GM12878 (cell line): ENCODE results near the gene BGLAP. TPM values are rescaled to one million over a fixed set of nuclear protein-coding genes. Genes with fewer than 3 reads are reported as not detected.

Source experiments
- ATAC-seq: fragments of 200-7000 bp; cut with Tn5 transposase; 3 replicates; pipeline ENCODE4 v1.9.1; 2020; ENCODE audit warnings: mild to moderate bottlenecking, moderate library complexity
- BruUV-seq: library from RNA; stranded (reverse); fragments of 400-500 nt; replicated peaks from 2 replicates; lab custom pipeline; 2021; lab: Mats Ljungman, UMichigan
- CTCF ChIA-PET: fragments of 300-600 bp; sonication (Branson Sonifier 250); formaldehyde crosslinking; extraction: SDS; loops from one replicate; lab custom pipeline; 2021; ENCODE audit warnings: inconsistent platforms; lab: Yijun Ruan, JAX
- POLR2A ChIA-PET: fragments of 350-600 bp; formaldehyde crosslinking; extraction: SDS; loops from one replicate; lab custom pipeline; 2021; ENCODE audit warnings: inconsistent platforms; lab: Charles Lee
- RAD21 ChIA-PET: fragments of 300-600 bp; sonication (Branson Sonifier 250); formaldehyde crosslinking; loops from one replicate; lab custom pipeline; 2023; ENCODE audit warnings: antibody characterized with exemption; ENCODE audit not compliant: unreplicated experiment; lab: Charles Lee
- SMC1A ChIA-PET: fragments of 300-600 bp; sonication (Branson Sonifier 250); formaldehyde crosslinking; loops from one replicate; lab custom pipeline; 2023; ENCODE audit not compliant: unreplicated experiment, uncharacterized antibody; lab: Charles Lee
- DNase-seq: peaks from one replicate; pipeline ENCODE4 v3.0.0-alpha.2; 2011; ENCODE audit warnings: low read depth, low spot score
- FAIRE-seq: peaks from 3 replicates; lab custom pipeline; 2011; peaks lifted over from hg19 to GRCh38; lab: Jason Lieb, UNC
- H2AFZ ChIP-seq: 2 replicates; pipeline ENCODE4 v1.6.0; 2011; ENCODE audit warnings: low read depth, low read length, control low read depth; ENCODE audit not compliant: control insufficient read depth
- H3K27ac ChIP-seq: 2 replicates; pipeline ENCODE4 v1.5.1; 2011; ENCODE audit warnings: control low read depth; ENCODE audit not compliant: control insufficient read depth, insufficient read depth
- H3K27me3 ChIP-seq, 2 experiments: replicated peaks in 1 of 2; 2 replicates each; pipeline versions ENCODE4 v1.6.0 to v1.6.1; 2011; ENCODE audit warnings: low read length in 1 of 2; ENCODE audit not compliant: control insufficient read depth in 2 of 2, insufficient read depth in 2 of 2
- H3K36me3 ChIP-seq, 2 experiments: 2 replicates each; pipeline ENCODE4 v1.5.1; 2011; ENCODE audit warnings: low read length in 1 of 2; ENCODE audit not compliant: control insufficient read depth in 2 of 2, insufficient read depth in 2 of 2
- H3K4me1 ChIP-seq: 2 replicates; pipeline ENCODE4 v1.6.1; 2011; ENCODE audit warnings: mild to moderate bottlenecking, low read length, moderate library complexity, mixed read lengths; ENCODE audit not compliant: control insufficient read depth, insufficient read depth
- H3K4me2 ChIP-seq: 2 replicates; pipeline ENCODE4 v1.6.0; 2011; ENCODE audit warnings: control low read depth; ENCODE audit not compliant: control insufficient read depth, insufficient read depth
- H3K4me3 ChIP-seq: fragments of 200-600 bp; sonication (generic); 2 replicates; pipeline ENCODE4 v1.5.1; 2016
- H3K79me2 ChIP-seq: 2 replicates; pipeline ENCODE4 v1.6.0; 2011; ENCODE audit warnings: low read length; ENCODE audit not compliant: control insufficient read depth, insufficient read depth
- H3K9ac ChIP-seq: 2 replicates; pipeline ENCODE4 v1.8.0; 2011; ENCODE audit warnings: low read length, control low read depth, mixed read lengths; ENCODE audit not compliant: control insufficient read depth, insufficient read depth
- H3K9me3 ChIP-seq: replicated peaks from 3 replicates; pipeline ENCODE4 v1.5.1; 2011; ENCODE audit warnings: mild to moderate bottlenecking, low read length; ENCODE audit not compliant: control insufficient read depth, insufficient read depth
- H4K20me1 ChIP-seq: 2 replicates; pipeline ENCODE4 v1.6.0; 2011; ENCODE audit not compliant: control insufficient read depth, insufficient read depth
- CREB1 ChIP-seq: IDR thresholded peaks from 2 replicates; pipeline ENCODE4 v1.6.1; 2012; ENCODE audit warnings: low read depth, mild to moderate bottlenecking, inconsistent platforms
- DPF2 ChIP-seq: fragments of 450-650 bp; IDR thresholded peaks from 2 replicates; pipeline ENCODE4 v1.6.1; 2017; ENCODE audit warnings: mild to moderate bottlenecking
- GATAD2B ChIP-seq: fragments of 450-650 bp; conservative IDR thresholded peaks from 2 replicates; pipeline ENCODE4 v1.6.1; 2017; ENCODE audit warnings: low read depth, mild to moderate bottlenecking, moderate library complexity
- HDAC6 ChIP-seq: fragments of 200-600 bp; sonication (generic); IDR thresholded peaks from one replicate; pipeline ENCODE4 v1.8.0; 2017; ENCODE audit warnings: antibody characterized with exemption; ENCODE audit not compliant: unreplicated experiment
- KAT2A ChIP-seq: conservative IDR thresholded peaks from 2 replicates; pipeline ENCODE4 v1.6.1; 2011; ENCODE audit warnings: low read depth, low read length; ENCODE audit not compliant: control insufficient read depth
- KDM1A ChIP-seq: fragments of 200-600 bp; sonication (generic); IDR thresholded peaks from 2 replicates; pipeline ENCODE4 v1.6.1; 2016; ENCODE audit warnings: borderline replicate concordance
- MTA3 ChIP-seq: IDR thresholded peaks from 2 replicates; pipeline ENCODE4 v1.6.1; 2012; ENCODE audit warnings: low read length, inconsistent platforms, borderline replicate concordance
- PAX5 ChIP-seq: IDR thresholded peaks from 2 replicates; pipeline ENCODE4 v1.6.1; 2011; ENCODE audit warnings: low read depth, low read length, borderline replicate concordance
- SMARCA5 ChIP-seq: fragments of 450-650 bp; IDR thresholded peaks from 2 replicates; pipeline ENCODE4 v1.6.1; 2017; ENCODE audit warnings: mild to moderate bottlenecking
- TCF3 ChIP-seq: IDR thresholded peaks from 2 replicates; pipeline ENCODE4 v1.6.1; 2012; ENCODE audit warnings: low read depth, mild to moderate bottlenecking, low read length, borderline replicate concordance; ENCODE audit not compliant: insufficient read depth
- WGBS: methylation state at CpG from one replicate; pipeline ENCODE4 v1.1.6; 2016; ENCODE audit warnings: low lambda C conversion rate; ENCODE audit not compliant: insufficient replicate concordance, insufficient coverage; ENCODE audit errors: missing lambda C conversion rate; 5-methylcytosine and 5-hydroxymethylcytosine counted together
- in situ Hi-C: fragments of 300-500 bp; cut with MboI; formaldehyde crosslinking; loops from 9 replicates; pipeline ENCODE4 v1.14.3; 2018; ENCODE audit warnings: mixed read lengths
- intact Hi-C: fragments of 100-400 bp; cut with micrococcal nuclease; formaldehyde crosslinking; loops from one replicate; pipeline ENCODE4 v1.14.2; 2022; ENCODE audit not compliant: unreplicated experiment
- polyA plus RNA-seq, 11 experiments: library from polyadenylated mRNA; depleted of rRNA in 4 of 11; unstranded in 6 of 11; stranded (reverse) in 5 of 11; fragments of >200 nt; fragmentation: Nextera tagmentation in 4 of 11; fragmentation: Illumina TruSeq in 1 of 11; extraction: Ambion mirVana in 4 of 11; extraction: Trizol in 1 of 11; gene quantifications; 1 replicate in 1 of 11; 2 replicates in 10 of 11; pipeline versions ENCODE4 v1.2.1 to v1.2.3, GENCODE V29; 2011 to 2016; ENCODE audit warnings: inconsistent platforms in 2 of 11, missing spikeins in 2 of 11, low read depth in 1 of 11
- total RNA-seq, 4 experiments: library from RNA; depleted of rRNA in 3 of 4; stranded (reverse); fragments of >200 nt in 3 of 4; fragmentation: Illumina TruSeq in 1 of 4; extraction: Trizol in 1 of 4; gene quantifications; 2 replicates each; pipeline versions ENCODE4 v1.2.1 to v1.2.3, GENCODE V29; 2013 to 2021
- TF ChIP-seq, protein P1 (sequence below): IDR thresholded peaks from 2 replicates; pipeline ENCODE4 v1.6.1; 2011; ENCODE audit warnings: mild to moderate bottlenecking, low read depth, low read length, moderate library complexity; ENCODE audit not compliant: insufficient replicate concordance
- TF ChIP-seq, protein P2 (sequence below): fragments of 450-650 bp; IDR thresholded peaks from 2 replicates; pipeline ENCODE4 v1.6.1; 2017; ENCODE audit warnings: borderline replicate concordance
- TF ChIP-seq, protein P3 (sequence below): IDR thresholded peaks from 2 replicates; pipeline ENCODE4 v1.6.1; 2011; ENCODE audit warnings: low read depth, low read length, improper control_type of control experiment, borderline replicate concordance
- TF ChIP-seq, protein P4 (sequence below): fragments of 450-650 bp; IDR thresholded peaks from 2 replicates; pipeline ENCODE4 v1.6.1; 2016; ENCODE audit warnings: mild to moderate bottlenecking, moderate library complexity, borderline replicate concordance

BGLAP gene
- total and polyA plus RNA-seq, 10 of the 15 experiments (the other 5 are each of a cell fraction or from before 2014, with no cell fraction given): 0.20 to 1.8 (median 0.40) TPM; not detected in 3

DNA sequence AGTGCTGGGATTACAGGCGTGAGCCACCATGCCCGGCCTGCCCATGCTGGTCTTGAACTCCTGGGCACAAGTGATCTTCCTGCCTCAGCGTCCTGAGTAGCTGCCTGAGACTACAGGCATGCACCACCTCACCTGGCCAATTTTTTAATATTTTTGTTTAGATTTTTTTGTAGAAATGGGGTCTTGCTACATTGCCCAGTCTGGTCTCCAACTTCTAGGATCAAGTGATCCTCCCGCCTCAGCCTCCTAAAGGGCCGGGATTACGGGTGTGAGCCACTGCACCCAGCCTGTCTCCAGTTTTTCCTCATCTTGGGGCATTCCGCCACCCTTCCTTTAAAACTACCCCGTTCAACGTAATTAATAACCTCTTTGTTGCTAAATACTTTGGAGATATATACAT, 21.8 kb upstream of the BGLAP start:
- Histone ChIP-seq H3K4me3 (no peak overlapping the region), H2AFZ (no peak overlapping the region), H3K27me3 (no peaks in the 10 kb centered on the region), H3K4me2 (no peak overlapping the region), H3K36me3 (peaks cover 2 to 6% of the 10 kb centered on the region in 2 experiments; a peak in 3 of 4 replicates), H3K9me3 (no peaks in the 10 kb centered on the region), H4K20me1 (no peaks in the 10 kb centered on the region), H3K27ac (no peak overlapping the region), H3K4me1 (peaks cover 19% of the 10 kb centered on the region), H3K9ac (no peak overlapping the region), H3K79me2 (peaks cover 14% of the 10 kb centered on the region)
- BruUV-seq: no TSS peak
- POLR2A ChIA-PET: interaction anchor here (0.7 to 2.1 kb wide), 2 partner anchors 7 to 72 kb away, joined by 4 to 6 read pairs; partner anchors contain the start of gene PMF1
- 87% methylated on average over 9 of the region's 9 CpGs for WGBS
- ATAC-seq: no peak
- SMC1A ChIA-PET: interaction anchor here (14.3 kb wide), 1 partner anchor 69 kb away, joined by 411 read pairs; the partner anchor contains the start of gene SEMA4A
- in situ Hi-C loops (loop anchor here (5.0 kb wide), 2 partner anchors 73 to 128 kb away; no protein-coding TSS in a partner anchor), intact Hi-C loops (no loop called here)
- DNase-seq: no peak
- RAD21 ChIA-PET: interaction anchor here (1.4 kb wide), 1 partner anchor 74 kb away, joined by 4 read pairs; no protein-coding TSS in a partner anchor
- no peak for FAIRE-seq
- CTCF ChIA-PET: interaction anchor here (0.6 to 14.2 kb wide), 2 partner anchors 72 to 127 kb away, joined by 3 to 502 read pairs; partner anchors contain the start of gene SEMA4A
- no peak for TF ChIP-seq CREB1
- TF ChIP-seq, protein P1, sequence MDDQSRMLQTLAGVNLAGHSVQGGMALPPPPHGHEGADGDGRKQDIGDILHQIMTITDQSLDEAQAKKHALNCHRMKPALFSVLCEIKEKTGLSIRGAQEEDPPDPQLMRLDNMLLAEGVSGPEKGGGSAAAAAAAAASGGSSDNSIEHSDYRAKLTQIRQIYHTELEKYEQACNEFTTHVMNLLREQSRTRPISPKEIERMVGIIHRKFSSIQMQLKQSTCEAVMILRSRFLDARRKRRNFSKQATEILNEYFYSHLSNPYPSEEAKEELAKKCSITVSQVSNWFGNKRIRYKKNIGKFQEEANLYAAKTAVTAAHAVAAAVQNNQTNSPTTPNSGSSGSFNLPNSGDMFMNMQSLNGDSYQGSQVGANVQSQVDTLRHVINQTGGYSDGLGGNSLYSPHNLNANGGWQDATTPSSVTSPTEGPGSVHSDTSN: no peak
- TF ChIP-seq TCF3: no peak
- no peak for TF ChIP-seq KAT2A
- TF ChIP-seq, protein P2, sequence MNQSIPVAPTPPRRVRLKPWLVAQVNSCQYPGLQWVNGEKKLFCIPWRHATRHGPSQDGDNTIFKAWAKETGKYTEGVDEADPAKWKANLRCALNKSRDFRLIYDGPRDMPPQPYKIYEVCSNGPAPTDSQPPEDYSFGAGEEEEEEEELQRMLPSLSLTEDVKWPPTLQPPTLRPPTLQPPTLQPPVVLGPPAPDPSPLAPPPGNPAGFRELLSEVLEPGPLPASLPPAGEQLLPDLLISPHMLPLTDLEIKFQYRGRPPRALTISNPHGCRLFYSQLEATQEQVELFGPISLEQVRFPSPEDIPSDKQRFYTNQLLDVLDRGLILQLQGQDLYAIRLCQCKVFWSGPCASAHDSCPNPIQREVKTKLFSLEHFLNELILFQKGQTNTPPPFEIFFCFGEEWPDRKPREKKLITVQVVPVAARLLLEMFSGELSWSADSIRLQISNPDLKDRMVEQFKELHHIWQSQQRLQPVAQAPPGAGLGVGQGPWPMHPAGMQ: no peak
- TF ChIP-seq DPF2: no peak
- TF ChIP-seq MTA3: no peak
- no peak for TF ChIP-seq SMARCA5
- TF ChIP-seq, protein P3, sequence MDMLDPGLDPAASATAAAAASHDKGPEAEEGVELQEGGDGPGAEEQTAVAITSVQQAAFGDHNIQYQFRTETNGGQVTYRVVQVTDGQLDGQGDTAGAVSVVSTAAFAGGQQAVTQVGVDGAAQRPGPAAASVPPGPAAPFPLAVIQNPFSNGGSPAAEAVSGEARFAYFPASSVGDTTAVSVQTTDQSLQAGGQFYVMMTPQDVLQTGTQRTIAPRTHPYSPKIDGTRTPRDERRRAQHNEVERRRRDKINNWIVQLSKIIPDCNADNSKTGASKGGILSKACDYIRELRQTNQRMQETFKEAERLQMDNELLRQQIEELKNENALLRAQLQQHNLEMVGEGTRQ: no peak
- TF ChIP-seq HDAC6: no peak
- TF ChIP-seq GATAD2B: no peak
- TF ChIP-seq KDM1A: no peak
- TF ChIP-seq PAX5: no peak
- TF ChIP-seq, protein P4, sequence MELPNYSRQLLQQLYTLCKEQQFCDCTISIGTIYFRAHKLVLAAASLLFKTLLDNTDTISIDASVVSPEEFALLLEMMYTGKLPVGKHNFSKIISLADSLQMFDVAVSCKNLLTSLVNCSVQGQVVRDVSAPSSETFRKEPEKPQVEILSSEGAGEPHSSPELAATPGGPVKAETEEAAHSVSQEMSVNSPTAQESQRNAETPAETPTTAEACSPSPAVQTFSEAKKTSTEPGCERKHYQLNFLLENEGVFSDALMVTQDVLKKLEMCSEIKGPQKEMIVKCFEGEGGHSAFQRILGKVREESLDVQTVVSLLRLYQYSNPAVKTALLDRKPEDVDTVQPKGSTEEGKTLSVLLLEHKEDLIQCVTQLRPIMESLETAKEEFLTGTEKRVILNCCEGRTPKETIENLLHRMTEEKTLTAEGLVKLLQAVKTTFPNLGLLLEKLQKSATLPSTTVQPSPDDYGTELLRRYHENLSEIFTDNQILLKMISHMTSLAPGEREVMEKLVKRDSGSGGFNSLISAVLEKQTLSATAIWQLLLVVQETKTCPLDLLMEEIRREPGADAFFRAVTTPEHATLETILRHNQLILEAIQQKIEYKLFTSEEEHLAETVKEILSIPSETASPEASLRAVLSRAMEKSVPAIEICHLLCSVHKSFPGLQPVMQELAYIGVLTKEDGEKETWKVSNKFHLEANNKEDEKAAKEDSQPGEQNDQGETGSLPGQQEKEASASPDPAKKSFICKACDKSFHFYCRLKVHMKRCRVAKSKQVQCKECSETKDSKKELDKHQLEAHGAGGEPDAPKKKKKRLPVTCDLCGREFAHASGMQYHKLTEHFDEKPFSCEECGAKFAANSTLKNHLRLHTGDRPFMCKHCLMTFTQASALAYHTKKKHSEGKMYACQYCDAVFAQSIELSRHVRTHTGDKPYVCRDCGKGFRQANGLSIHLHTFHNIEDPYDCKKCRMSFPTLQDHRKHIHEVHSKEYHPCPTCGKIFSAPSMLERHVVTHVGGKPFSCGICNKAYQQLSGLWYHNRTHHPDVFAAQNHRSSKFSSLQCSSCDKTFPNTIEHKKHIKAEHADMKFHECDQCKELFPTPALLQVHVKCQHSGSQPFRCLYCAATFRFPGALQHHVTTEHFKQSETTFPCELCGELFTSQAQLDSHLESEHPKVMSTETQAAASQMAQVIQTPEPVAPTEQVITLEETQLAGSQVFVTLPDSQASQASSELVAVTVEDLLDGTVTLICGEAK: no peak
